Brain microvascular endothelial cell (primary cell): ENCODE data around the gene GRID1.

ENCODE experiments used
- DNase-seq: peaks from one replicate; pipeline ENCODE4 v3.0.0-alpha.2; 2020
- H3K27ac ChIP-seq: fragments of 250-450 bp; sonication (Bioruptor Pico); 2 replicates; pipeline ENCODE4 v1.5.1; 2020; ENCODE audit warnings: mild to moderate bottlenecking, moderate library complexity
- H3K27me3 ChIP-seq: fragments of 250-450 bp; sonication (Bioruptor Pico); replicated peaks from 2 replicates; pipeline ENCODE4 v1.5.1; 2020; ENCODE audit warnings: mild to moderate bottlenecking
- H3K36me3 ChIP-seq: fragments of 250-450 bp; sonication (Bioruptor Pico); replicated peaks from 2 replicates; pipeline ENCODE4 v1.5.1; 2020; ENCODE audit warnings: mild to moderate bottlenecking
- H3K4me3 ChIP-seq: 2 replicates; pipeline ENCODE4 v1.5.1; 2011; ENCODE audit warnings: low read depth, mild to moderate bottlenecking, control low read depth, low read length, moderate library complexity
- CTCF ChIP-seq: IDR thresholded peaks from 2 replicates; pipeline ENCODE4 v1.5.1; 2011; ENCODE audit warnings: low read depth, mild to moderate bottlenecking, moderate library complexity, low read length, control low read depth, inconsistent platforms; ENCODE audit errors: missing control alignments
- in situ Hi-C: cut with HindIII; loops from 2 replicates; pipeline ENCODE4 v1.10.0; 2017; ENCODE audit warnings: low sequenced_read_pairs, low pct_ligation_motif_present

GRID1 gene

GRCh38 chr10:86064931-86065662 is 301.5 kb downstream of the GRID1 start:
- no peak for TF ChIP-seq CTCF
- H3K36me3 ChIP-seq: no peaks in the 10 kb centered on the region
- H3K4me3 ChIP-seq: no peak overlapping the region
- in situ Hi-C loops: no loop called here
- H3K27me3 ChIP-seq: no peaks in the 10 kb centered on the region
- no peak overlapping the region for H3K27ac ChIP-seq
- no peak for DNase-seq

GRCh38 chr10:86064219-86064618 is 302.4 kb downstream of the GRID1 start:
- TF ChIP-seq CTCF: no peak
- Histone ChIP-seq H3K27ac (no peak overlapping the region), H3K36me3 (no peaks in the 10 kb centered on the region), H3K4me3 (no peak overlapping the region), H3K27me3 (no peaks in the 10 kb centered on the region)
- in situ Hi-C loops: no loop called here
- DNase-seq: no peak

DNA sequence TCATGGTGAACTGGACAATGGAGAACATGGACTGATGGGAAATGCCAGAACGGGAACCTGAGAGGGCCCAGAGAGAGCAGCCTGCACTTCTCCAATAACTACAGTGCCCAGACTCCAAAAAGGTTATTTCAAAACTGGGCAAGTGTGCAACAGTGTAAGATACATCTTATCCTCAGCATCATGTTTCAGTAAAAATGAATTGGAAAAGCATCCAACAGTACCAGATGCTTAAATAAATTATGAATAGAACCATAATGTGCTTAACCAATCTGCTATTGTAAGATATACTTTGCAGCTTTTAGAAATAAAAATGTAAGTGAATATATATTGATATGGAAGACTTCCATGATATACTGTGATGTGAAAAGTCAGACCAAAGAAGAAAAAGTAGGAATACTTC is 303.3 kb downstream of the GRID1 start:
- Histone ChIP-seq H3K36me3 (no peaks in the 10 kb centered on the region), H3K27me3 (no peaks in the 10 kb centered on the region), H3K4me3 (no peak overlapping the region), H3K27ac (no peak overlapping the region)
- in situ Hi-C loops: no loop called here
- TF ChIP-seq CTCF: no peak
- DNase-seq: no peak

GRCh38 chr10:86062647-86063145 is 303.9 kb downstream of the GRID1 start:
- Histone ChIP-seq H3K36me3 (no peaks in the 10 kb centered on the region), H3K4me3 (no peak overlapping the region), H3K27ac (no peak overlapping the region), H3K27me3 (no peaks in the 10 kb centered on the region)
- no peak for TF ChIP-seq CTCF
- in situ Hi-C loops: no loop called here
- no peak for DNase-seq

GRCh38 chr10:86062198-86062550 is 304.4 kb downstream of the GRID1 start:
- H3K36me3 ChIP-seq: no peaks in the 10 kb centered on the region
- H3K27ac ChIP-seq: no peak overlapping the region
- no peak for TF ChIP-seq CTCF
- no peak for DNase-seq
- in situ Hi-C loops: no loop called here
- no peak overlapping the region for H3K4me3 ChIP-seq
- no peaks in the 10 kb centered on the region for H3K27me3 ChIP-seq
